GM21786 (cell line): ENCODE data around the gene UBE2O.

Experiments used
- ATAC-seq: cut with Tn5 transposase; IDR thresholded peaks from one replicate; pipeline ENCODE4 v1.9.1; 2021; ENCODE audit not compliant: unreplicated experiment

Gene UBE2O

GRCh38 chr17:76452660-76453430 is at the start of gene UBE2O:
Gene UBE2O (minus strand): TSS chr17:76453152. CDS start chr17:76453141, 11 bp downstream.
- ATAC-seq = peak; percentile 81

GRCh38 chr17:76501827-76502307 is 48.9 kb upstream of the UBE2O start:
- ATAC-seq = no peak

- peak; percentile 53 for ATAC-seq
Measured at GRCh38 chr17:76501018-76501826, 48.3 kb upstream of the UBE2O start, which contains the start of gene RHBDF2. Gene RHBDF2 (minus strand): TSS chr17:76501423. CDS start chr17:76481524, 19,899 bp downstream.

GRCh38 chr17:76500747-76501017 is 47.7 kb upstream of the UBE2O start:
- ATAC-seq = no peak

GRCh38 chr17:76500074-76500746 is 47.3 kb upstream of the UBE2O start:
- no peak for ATAC-seq

GRCh38 chr17:76499267-76499667 is 46.3 kb upstream of the UBE2O start:
- no peak for ATAC-seq

- no peak for ATAC-seq
Measured at GRCh38 chr17:76498876-76499251, 45.9 kb upstream of the UBE2O start.

GRCh38 chr17:76497979-76498875 is 45.3 kb upstream of the UBE2O start:
- ATAC-seq = no peak

- no peak for ATAC-seq
Measured at GRCh38 chr17:76497699-76497978, 44.7 kb upstream of the UBE2O start.

- no peak for ATAC-seq
Measured at GRCh38 chr17:76496464-76496863, 43.5 kb upstream of the UBE2O start.

GRCh38 chr17:76495663-76496400 is 42.9 kb upstream of the UBE2O start:
- no peak for ATAC-seq

GRCh38 chr17:76493505-76494167 is 40.7 kb upstream of the UBE2O start:
- ATAC-seq = no peak

GRCh38 chr17:76492989-76493501 is 40.1 kb upstream of the UBE2O start:
- ATAC-seq = peak; percentile 37

- ATAC-seq = peak; percentile 52
Measured at GRCh38 chr17:76492123-76492988, 39.4 kb upstream of the UBE2O start.

- ATAC-seq = no peak
Measured at GRCh38 chr17:76491271-76492122, 38.5 kb upstream of the UBE2O start.

GRCh38 chr17:76490112-76490710 is 37.3 kb upstream of the UBE2O start:
- ATAC-seq = no peak
